Stimulated activated naive CD8-positive, alpha-beta T cell treated with anti-CD3 and anti-CD28 coated beads, Interleukin-15, Interleukin-2, amounts not matched to agents 100 ng/mL and 50 ng/mL, for 24 hours (primary cell): Measurements from ENCODE around the gene GABARAPL1.
A peak's percentile ranks its signal among the peaks of the same experiment; 100 is the strongest.
"Not testable (repeated sequence)": the region's sequence is repeated elsewhere in the genome, so short reads cannot be mapped to it uniquely, and the experiment has no call there.

Experiments
- H3K27ac Mint-ChIP-seq: one replicate; pipeline ENCODE4 v1.8.0; 2021; ENCODE audit warnings: mild to moderate bottlenecking, mixed read lengths
- H3K27me3 Mint-ChIP-seq: one replicate; pipeline ENCODE4 v1.8.0; 2021; ENCODE audit warnings: mixed read lengths
- H3K36me3 Mint-ChIP-seq: one replicate; pipeline ENCODE4 v1.8.0; 2021; ENCODE audit warnings: low read depth, mixed read lengths
- H3K4me1 Mint-ChIP-seq: one replicate; pipeline ENCODE4 v1.8.0; 2021; ENCODE audit warnings: low read depth, mixed read lengths
- H3K4me3 Mint-ChIP-seq: one replicate; pipeline ENCODE4 v1.8.0; 2021; ENCODE audit warnings: mild to moderate bottlenecking, mixed read lengths
- H3K9me3 Mint-ChIP-seq: one replicate; pipeline ENCODE4 v1.8.0; 2021; ENCODE audit warnings: mixed read lengths

Gene GABARAPL1

GRCh38 chr12:10186958-10187357 lies 25.7 kb upstream of the GABARAPL1 start:
- H3K27me3 Mint-ChIP-seq: peaks cover 34% of the 10 kb centered on the region
- not testable (repeated sequence) for H3K36me3 Mint-ChIP-seq

GRCh38 chr12:10189653-10190052 lies 23.0 kb upstream of the GABARAPL1 start:
- H3K4me3 Mint-ChIP-seq: no peak overlapping the region
- H3K9me3 Mint-ChIP-seq: no peaks in the 10 kb centered on the region
- H3K4me1 Mint-ChIP-seq: peaks cover 4% of the 10 kb centered on the region
- no peaks in the 10 kb centered on the region for H3K36me3 Mint-ChIP-seq
- no peak overlapping the region for H3K27ac Mint-ChIP-seq
- H3K27me3 Mint-ChIP-seq: peaks cover 26% of the 10 kb centered on the region

More at GRCh38 chr12:10186958-10187357, 25.7 kb upstream of the GABARAPL1 start:
- H3K9me3 Mint-ChIP-seq, H3K27ac Mint-ChIP-seq, H3K4me3 Mint-ChIP-seq: not testable (repeated sequence)
- peaks cover 10% of the 10 kb centered on the region for H3K4me1 Mint-ChIP-seq

- Mint-ChIP-seq H3K27ac (no peak overlapping the region), H3K4me1 (peaks cover 4% of the 10 kb centered on the region)
These were observed 21.9 kb upstream of the GABARAPL1 start for GRCh38 chr12:10190558-10191388.

GRCh38 chr12:10191865-10192264 lies 20.8 kb upstream of the GABARAPL1 start:
- H3K27me3 Mint-ChIP-seq: peaks cover 23% of the 10 kb centered on the region
- no peak overlapping the region for H3K27ac Mint-ChIP-seq
- no peaks in the 10 kb centered on the region for H3K9me3 Mint-ChIP-seq

More at GRCh38 chr12:10190558-10191388, 21.9 kb upstream of the GABARAPL1 start:
- H3K36me3 Mint-ChIP-seq: no peaks in the 10 kb centered on the region
- no peaks in the 10 kb centered on the region for H3K9me3 Mint-ChIP-seq
- H3K27me3 Mint-ChIP-seq: peaks cover 23% of the 10 kb centered on the region
- H3K4me3 Mint-ChIP-seq: no peak overlapping the region

GRCh38 chr12:10194160-10194670 lies 18.5 kb upstream of the GABARAPL1 start:
- Mint-ChIP-seq H3K36me3 (no peaks in the 10 kb centered on the region), H3K4me3 (no peak overlapping the region), H3K27ac (no peak overlapping the region), H3K4me1 (peaks cover 9% of the 10 kb centered on the region), H3K27me3 (peaks cover 23% of the 10 kb centered on the region), H3K9me3 (no peaks in the 10 kb centered on the region)

More at GRCh38 chr12:10191865-10192264, 20.8 kb upstream of the GABARAPL1 start:
- Mint-ChIP-seq H3K36me3 (no peaks in the 10 kb centered on the region), H3K4me3 (no peak overlapping the region), H3K4me1 (peaks cover 9% of the 10 kb centered on the region)

GRCh38 chr12:10196210-10196609 lies 16.5 kb upstream of the GABARAPL1 start:
- peaks cover 23% of the 10 kb centered on the region for H3K27me3 Mint-ChIP-seq
- H3K36me3 Mint-ChIP-seq: no peaks in the 10 kb centered on the region
- H3K9me3 Mint-ChIP-seq: no peaks in the 10 kb centered on the region
- H3K4me3 Mint-ChIP-seq: no peak overlapping the region
- peaks cover 9% of the 10 kb centered on the region for H3K4me1 Mint-ChIP-seq
- H3K27ac Mint-ChIP-seq: no peak overlapping the region

- Mint-ChIP-seq H3K4me3 (no peak overlapping the region), H3K27me3 (peaks cover 18% of the 10 kb centered on the region), H3K4me1 (peaks cover 9% of the 10 kb centered on the region), H3K27ac (no peak overlapping the region), H3K36me3 (no peaks in the 10 kb centered on the region), H3K9me3 (no peaks in the 10 kb centered on the region)
These were observed 14.8 kb upstream of the GABARAPL1 start for GRCh38 chr12:10197879-10198278.

- H3K27ac Mint-ChIP-seq, H3K27me3 Mint-ChIP-seq, H3K4me1 Mint-ChIP-seq, H3K4me3 Mint-ChIP-seq, H3K36me3 Mint-ChIP-seq, H3K9me3 Mint-ChIP-seq: not testable (repeated sequence)
These were observed 8.2 kb upstream of the GABARAPL1 start for GRCh38 chr12:10204495-10204894.

- Mint-ChIP-seq H3K4me1 (no peaks in the 10 kb centered on the region), H3K27me3 (peaks cover 4% of the 10 kb centered on the region), H3K27ac (no peak overlapping the region), H3K36me3 (no peaks in the 10 kb centered on the region), H3K4me3 (no peak overlapping the region), H3K9me3 (no peaks in the 10 kb centered on the region)
These were observed 7.4 kb upstream of the GABARAPL1 start for GRCh38 chr12:10205220-10205807.

- no peak overlapping the region for H3K27ac Mint-ChIP-seq
- H3K9me3 Mint-ChIP-seq: no peaks in the 10 kb centered on the region
- H3K4me3 Mint-ChIP-seq: no peak overlapping the region
- no peaks in the 10 kb centered on the region for H3K27me3 Mint-ChIP-seq
- H3K4me1 Mint-ChIP-seq: peaks cover 3% of the 10 kb centered on the region
- H3K36me3 Mint-ChIP-seq: no peaks in the 10 kb centered on the region
These were observed 5.5 kb upstream of the GABARAPL1 start for GRCh38 chr12:10207136-10207535.

- no peaks in the 10 kb centered on the region for H3K36me3 Mint-ChIP-seq
These were observed 2.5 kb upstream of the GABARAPL1 start for GRCh38 chr12:10210225-10210624.

GRCh38 chr12:10211101-10211939 lies 1.4 kb upstream of the GABARAPL1 start:
- no peak overlapping the region for H3K27ac Mint-ChIP-seq
- H3K36me3 Mint-ChIP-seq: no peaks in the 10 kb centered on the region
- H3K27me3 Mint-ChIP-seq: no peaks in the 10 kb centered on the region
- no peaks in the 10 kb centered on the region for H3K9me3 Mint-ChIP-seq
- no peak overlapping the region for H3K4me3 Mint-ChIP-seq
- H3K4me1 Mint-ChIP-seq: peaks cover 37% of the 10 kb centered on the region

More at GRCh38 chr12:10210225-10210624, 2.5 kb upstream of the GABARAPL1 start:
- peaks cover 27% of the 10 kb centered on the region for H3K4me1 Mint-ChIP-seq
- no peak overlapping the region for H3K27ac Mint-ChIP-seq
- no peak overlapping the region for H3K4me3 Mint-ChIP-seq
- H3K9me3 Mint-ChIP-seq: no peaks in the 10 kb centered on the region
- no peaks in the 10 kb centered on the region for H3K27me3 Mint-ChIP-seq

- Mint-ChIP-seq H3K27ac (peak overlapping the region; percentile 94), H3K36me3 (no peaks in the 10 kb centered on the region)
These were observed 538 bp upstream of the GABARAPL1 start for GRCh38 chr12:10211940-10212738.

More at GRCh38 chr12:10211940-10212738, 538 bp upstream of the GABARAPL1 start:
- Mint-ChIP-seq H3K4me1 (peaks cover 37% of the 10 kb centered on the region), H3K27me3 (no peaks in the 10 kb centered on the region), H3K9me3 (no peaks in the 10 kb centered on the region), H3K4me3 (peak overlapping the region; percentile 92)
